Peyer's patch (tissue), 4 donors: ENCODE data around the gene AHCYL2. TPM values are rescaled to one million over a fixed set of nuclear protein-coding genes. Genes with fewer than 3 reads are reported as not detected.
A peak's percentile ranks its signal among the peaks of the same experiment; 100 is the strongest.
"Not testable (repeated sequence)": the region's sequence is repeated elsewhere in the genome, so short reads cannot be mapped to it uniquely, and the experiment has no call there.

Experiments used
- DNase-seq, 3 donors: peaks; one replicate each; pipeline ENCODE4 v3.0.0-alpha.2; 2017 to 2019
- H3K27ac ChIP-seq, 4 donors: fragments of 200-600 bp; sonication (generic); one replicate each; pipeline ENCODE4 v1.5.1; 2016 to 2019
- H3K27me3 ChIP-seq, 2 donors: fragments of 200-600 bp; sonication (generic); one replicate each; pipeline ENCODE4 v1.5.1; 2019
- H3K36me3 ChIP-seq, 3 donors: fragments of 200-600 bp; sonication (generic); one replicate each; pipeline ENCODE4 v1.5.1; 2016 to 2019
- H3K4me1 ChIP-seq, 4 donors: fragments of 200-600 bp; sonication (generic); one replicate each; pipeline ENCODE4 v1.5.1; 2016 to 2019
- H3K4me3 ChIP-seq, 4 donors: fragments of 200-600 bp; sonication (generic); 1 replicate in 3 of 4; 2 replicates in 1 of 4; pipeline ENCODE4 v1.5.1; 2016 to 2019; ENCODE audit warnings: mild to moderate bottlenecking in 1 of 4
- H3K9me3 ChIP-seq, 4 donors: fragments of 200-600 bp; sonication (generic); one replicate each; pipeline ENCODE4 v1.5.1; 2016 to 2019; ENCODE audit warnings: mild to moderate bottlenecking in 1 of 4
- POLR2A ChIP-seq, 2 donors: fragments of 450-650 bp; IDR thresholded peaks; one replicate each; pipeline ENCODE4 v1.5.1; 2017; ENCODE audit warnings: antibody characterized with exemption in 2 of 2, mild to moderate bottlenecking in 2 of 2, moderate library complexity in 2 of 2
- total RNA-seq, 4 donors: library from RNA; depleted of rRNA; stranded (reverse); fragments of >200 nt; gene quantifications; one replicate each; pipeline ENCODE4 v1.1.0, GENCODE V29; 2016
- TF ChIP-seq, protein P1 (sequence below), 6 experiments: fragments of 450-650 bp in 4 of 6; fragments of 200-600 bp in 2 of 6; sonication (generic) in 1 of 6; IDR thresholded peaks; one replicate each; pipeline ENCODE4 v1.5.1; 2017 to 2019; ENCODE audit warnings: antibody characterized with exemption in 6 of 6, mild to moderate bottlenecking in 3 of 6, moderate library complexity in 1 of 6

AHCYL2 gene
- total RNA-seq, 4 donors from 2014 or later = 37.1 to 186 (median 60.0) TPM

DNA sequence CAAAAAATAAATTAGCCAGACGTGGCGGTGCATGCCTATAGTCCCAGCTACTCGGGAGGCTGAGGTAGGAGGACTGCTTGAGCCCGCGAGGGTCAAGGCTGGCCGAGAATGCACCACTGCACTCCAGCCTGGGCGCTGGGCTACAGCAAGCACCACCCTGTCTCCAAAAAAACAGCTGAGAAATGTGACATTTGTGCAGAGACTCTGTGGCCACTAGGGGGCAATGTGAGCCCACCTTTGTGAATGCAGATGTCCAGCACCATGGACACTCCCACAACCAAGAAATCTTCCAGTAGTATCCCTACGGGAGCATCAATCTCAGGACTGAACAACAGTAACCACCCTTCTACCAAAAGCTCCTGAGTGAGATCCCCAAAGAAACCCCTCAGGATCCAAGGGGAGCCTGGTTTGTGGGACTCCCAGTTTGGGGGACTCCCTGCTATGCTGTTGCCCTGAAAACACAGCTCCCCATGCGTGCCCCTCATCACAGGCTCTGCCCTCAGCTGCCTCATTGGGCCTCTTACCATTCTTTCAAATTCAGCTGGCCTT, 6.2 kb upstream of the AHCYL2 start:
- no peaks in the 10 kb centered on the region for H3K9me3 ChIP-seq
- peaks cover 0 to 5% (median 0%) of the 10 kb centered on the region in 4 donors for H3K4me1 ChIP-seq
- no peak overlapping the region for H3K4me3 ChIP-seq
- H3K27ac ChIP-seq = no peak overlapping the region
- no peaks in the 10 kb centered on the region for H3K36me3 ChIP-seq
- DNase-seq = peak; percentile 80 to 94 (median 82)
- H3K27me3 ChIP-seq = no peaks in the 10 kb centered on the region
- no peak for TF ChIP-seq POLR2A (IDR thresholded peaks at IDR 0.05)
- TF ChIP-seq, protein P1, sequence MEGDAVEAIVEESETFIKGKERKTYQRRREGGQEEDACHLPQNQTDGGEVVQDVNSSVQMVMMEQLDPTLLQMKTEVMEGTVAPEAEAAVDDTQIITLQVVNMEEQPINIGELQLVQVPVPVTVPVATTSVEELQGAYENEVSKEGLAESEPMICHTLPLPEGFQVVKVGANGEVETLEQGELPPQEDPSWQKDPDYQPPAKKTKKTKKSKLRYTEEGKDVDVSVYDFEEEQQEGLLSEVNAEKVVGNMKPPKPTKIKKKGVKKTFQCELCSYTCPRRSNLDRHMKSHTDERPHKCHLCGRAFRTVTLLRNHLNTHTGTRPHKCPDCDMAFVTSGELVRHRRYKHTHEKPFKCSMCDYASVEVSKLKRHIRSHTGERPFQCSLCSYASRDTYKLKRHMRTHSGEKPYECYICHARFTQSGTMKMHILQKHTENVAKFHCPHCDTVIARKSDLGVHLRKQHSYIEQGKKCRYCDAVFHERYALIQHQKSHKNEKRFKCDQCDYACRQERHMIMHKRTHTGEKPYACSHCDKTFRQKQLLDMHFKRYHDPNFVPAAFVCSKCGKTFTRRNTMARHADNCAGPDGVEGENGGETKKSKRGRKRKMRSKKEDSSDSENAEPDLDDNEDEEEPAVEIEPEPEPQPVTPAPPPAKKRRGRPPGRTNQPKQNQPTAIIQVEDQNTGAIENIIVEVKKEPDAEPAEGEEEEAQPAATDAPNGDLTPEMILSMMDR (IDR thresholded peaks at IDR 0.05) = peak; percentile 77 to 93 (median 92)

DNA sequence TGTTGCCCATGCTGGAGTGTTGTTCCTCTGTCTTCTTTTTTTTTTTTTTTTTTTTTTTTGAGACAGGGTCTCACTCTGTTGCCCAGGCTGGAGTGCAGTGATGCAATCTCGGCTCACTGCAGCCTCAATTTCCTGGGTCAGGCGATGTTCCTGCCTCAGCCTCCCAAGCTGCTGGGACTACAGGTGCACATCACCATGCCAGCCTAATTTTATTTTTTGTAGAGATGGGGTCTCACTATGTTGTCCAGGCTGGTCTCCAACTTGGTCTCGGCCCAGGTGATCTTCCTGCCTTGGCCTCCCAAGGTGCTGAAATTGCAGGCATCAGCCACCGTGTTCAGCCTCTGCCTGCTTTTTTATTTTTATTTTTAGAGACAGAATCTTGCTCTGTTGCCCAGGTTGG, 5.7 kb upstream of the AHCYL2 start:
- H3K4me1 ChIP-seq, H3K27me3 ChIP-seq, DNase-seq, H3K36me3 ChIP-seq, H3K4me3 ChIP-seq, H3K27ac ChIP-seq, H3K9me3 ChIP-seq: not testable (repeated sequence)

DNA sequence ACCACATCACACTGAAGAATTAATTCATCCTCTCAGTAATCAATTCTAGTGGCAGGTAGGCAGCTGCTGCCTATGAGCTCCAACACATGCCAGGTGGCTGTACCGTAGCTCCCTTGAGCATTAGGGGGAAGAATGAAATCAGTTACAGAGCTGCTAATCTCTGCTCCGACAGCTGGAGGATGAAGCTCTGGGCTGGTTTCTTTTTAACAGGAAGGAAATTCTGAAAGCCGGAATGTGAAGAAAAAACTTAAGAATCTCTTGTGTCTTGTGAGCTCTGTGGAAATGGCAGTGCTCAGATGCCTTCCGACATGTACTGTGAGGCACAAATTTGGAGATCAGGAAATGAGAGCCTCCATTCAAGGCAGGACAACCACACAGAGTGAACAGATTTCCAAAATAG, 2.8 kb upstream of the AHCYL2 start:
- no peak for DNase-seq
- Histone ChIP-seq H3K4me3 (no peak overlapping the region), H3K9me3 (no peaks in the 10 kb centered on the region), H3K36me3 (no peaks in the 10 kb centered on the region), H3K4me1 (peaks cover 0 to 9% (median 3%) of the 10 kb centered on the region in 4 donors), H3K27ac (no peak overlapping the region), H3K27me3 (no peaks in the 10 kb centered on the region)
- TF ChIP-seq POLR2A (IDR thresholded peaks at IDR 0.05) = no peak
- TF ChIP-seq, protein P1 (IDR thresholded peaks at IDR 0.05) = no peak

DNA sequence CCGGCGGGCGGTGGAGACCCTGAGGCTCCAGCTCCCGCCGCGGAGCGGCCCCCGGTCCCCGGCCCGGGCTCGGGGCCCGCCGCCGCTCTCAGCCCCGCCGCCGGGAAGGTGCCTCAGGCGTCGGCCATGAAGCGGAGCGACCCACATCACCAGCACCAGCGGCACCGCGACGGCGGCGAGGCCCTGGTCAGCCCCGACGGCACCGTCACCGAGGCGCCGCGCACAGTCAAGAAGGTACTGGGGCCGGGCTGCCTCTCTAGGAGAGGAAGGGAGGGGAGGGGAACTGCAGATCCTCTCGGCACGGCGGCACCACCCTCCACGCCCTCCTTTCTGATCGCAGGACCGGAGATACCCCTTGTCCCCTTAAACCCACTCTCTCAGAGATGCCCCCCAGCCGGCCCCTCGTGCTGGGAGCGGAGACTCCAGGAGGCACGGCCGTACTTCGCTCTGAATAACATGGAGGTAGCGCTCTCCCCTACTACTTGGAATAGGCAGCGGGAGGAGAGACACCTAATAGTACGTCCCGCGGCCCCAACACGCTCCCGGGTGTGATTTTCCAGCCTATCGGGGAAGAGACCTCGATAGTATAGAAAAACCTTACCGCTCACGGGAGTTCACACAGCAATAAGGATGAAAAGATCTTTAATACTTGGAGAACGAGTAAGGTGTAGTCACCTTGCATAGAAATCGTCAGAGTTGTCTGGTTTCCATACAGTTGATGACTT, 538 bp downstream of the AHCYL2 start:
- peaks cover 0 to 7% (median 2%) of the 10 kb centered on the region in 4 donors for H3K4me1 ChIP-seq
- no peak for TF ChIP-seq POLR2A (IDR thresholded peaks at IDR 0.05)
- TF ChIP-seq, protein P1 (IDR thresholded peaks at IDR 0.05) = no peak
- H3K36me3 ChIP-seq = no peaks in the 10 kb centered on the region
- H3K9me3 ChIP-seq = no peaks in the 10 kb centered on the region
- no peaks in the 10 kb centered on the region for H3K27me3 ChIP-seq
- H3K4me3 ChIP-seq = peak overlapping the region; percentile 75 to 96 (median 86)
- H3K27ac ChIP-seq = peak overlapping the region; percentile 74 to 95 (median 91)
- DNase-seq = peak; percentile 58 to 75 (median 74)

DNA sequence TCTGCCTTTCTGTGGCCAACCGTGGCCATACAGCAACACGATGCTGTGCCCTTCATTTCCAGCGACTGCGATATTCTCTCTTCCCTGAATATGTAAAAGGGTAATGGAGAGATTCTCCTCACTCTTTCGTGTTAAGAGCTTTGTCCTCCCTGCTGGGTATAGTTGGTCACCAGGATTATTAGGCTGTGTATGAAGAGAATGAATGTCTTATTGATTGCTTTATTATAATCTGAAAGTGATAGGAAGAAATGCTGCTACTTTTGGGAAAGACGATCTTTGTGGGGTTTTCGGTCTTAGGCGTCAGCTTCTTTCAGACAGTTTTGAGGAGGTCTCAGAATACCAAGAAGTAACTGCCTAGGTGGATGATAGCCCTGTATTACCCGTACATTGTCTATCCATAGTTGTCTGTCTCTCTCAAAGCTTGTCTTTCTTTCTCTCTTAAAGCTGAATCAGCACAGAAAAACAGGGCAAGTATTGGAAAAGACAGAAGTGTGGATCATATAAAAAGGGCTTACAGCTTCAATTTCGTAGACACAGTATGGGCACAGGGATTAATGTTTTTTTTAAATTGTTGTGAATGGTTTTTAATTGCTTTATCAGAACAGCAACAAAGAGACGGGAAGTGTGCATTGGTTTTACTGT, 1.2 kb downstream of the AHCYL2 start:
- DNase-seq = no peak
- Histone ChIP-seq H3K4me3 (peak overlapping the region; percentile 75 to 96 (median 86)), H3K9me3 (no peaks in the 10 kb centered on the region), H3K36me3 (no peaks in the 10 kb centered on the region), H3K27me3 (no peaks in the 10 kb centered on the region), H3K27ac (peak overlapping the region in 3 of 4 donors; percentile 74 to 95 (median 94)), H3K4me1 (peaks cover 0 to 7% (median 2%) of the 10 kb centered on the region in 4 donors)
- no peak for TF ChIP-seq POLR2A (IDR thresholded peaks at IDR 0.05)
- TF ChIP-seq, protein P1 (IDR thresholded peaks at IDR 0.05) = no peak
